ENCODE results near the gene PPIL6. TPM values are rescaled to one million over a fixed set of nuclear protein-coding genes. Genes with fewer than 3 reads are reported as not detected.

PPIL6 gene
- total RNA-seq, 2 experiments from 2014 or later = 0.16 TPM; not detected in 1

DNA sequence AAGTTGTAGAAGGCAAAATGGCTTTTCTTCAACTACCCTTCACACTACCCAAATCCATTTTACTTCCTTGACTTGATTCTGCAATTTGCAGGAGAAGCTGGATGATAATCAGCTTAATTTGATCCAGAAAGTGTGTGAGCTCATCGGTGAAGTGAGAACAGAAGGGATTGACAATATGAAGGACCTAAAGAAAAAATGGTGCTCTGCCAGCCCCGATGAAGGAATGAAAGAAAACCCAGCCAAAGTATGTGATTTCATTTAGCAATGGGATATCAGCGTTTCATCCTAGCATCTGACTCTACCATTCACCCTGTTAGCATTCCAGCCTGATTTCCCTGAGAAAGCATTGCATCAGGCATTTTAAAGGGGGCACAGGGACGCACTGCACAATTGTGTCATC is 99.6 kb downstream of the PPIL6 start:
- ATAC-seq (no peak), DNase-seq (no peak)
- Mint-ChIP-seq H3K4me1 (ENCODE audit: low read depth) (no peaks in the 10 kb centered on the region), H3K27me3 (ENCODE audit: low read depth) (no peaks in the 10 kb centered on the region), H3K9me3 (ENCODE audit: insufficient read depth) (no peaks in the 10 kb centered on the region), H3K27ac (no peak overlapping the region), H3K4me3 (no peak overlapping the region), H3K36me3 (ENCODE audit: low read depth) (no peaks in the 10 kb centered on the region)
- ChIA-PET POLR2A (no interaction called here), CTCF (interaction anchor here (1.0 kb wide), 1 partner anchor 11 kb away, joined by 3 read pairs; no protein-coding TSS in a partner anchor)

Other genes with a start within 250 kb of the PPIL6 start
- 100 to 1,000 TPM; 236 to 249 TPM for gene CD164, start 58.2 kb downstream of the PPIL6 start, total RNA-seq
- gene SMPD2, start 96 bp upstream of the PPIL6 start, total RNA-seq = 10 to 100 TPM; 15.5 to 15.6 TPM
- 10 to 100 TPM; 50.5 to 53.2 TPM for gene MICAL1, start 15.1 kb upstream of the PPIL6 start, total RNA-seq
- gene ZBTB24, start 42.6 kb upstream of the PPIL6 start, total RNA-seq = 10 to 100 TPM; 16.0 to 16.3 TPM

All from activated CD8-positive, alpha-beta T cell treated with anti-CD3 and anti-CD28 coated beads, Interleukin-2, amount 10 ng/mL, durations not matched to agents 7 days and 5 days (primary cell).